T-helper 2 cell (primary cell): ENCODE data around the gene POLN.
"Not testable (repeated sequence)": the region's sequence is repeated elsewhere in the genome, so short reads cannot be mapped to it uniquely, and the experiment has no call there.

ENCODE experiments used
- DNase-seq, 5 experiments: peaks; one replicate each; pipeline versions ENCODE4 v3.0.0 to v3.0.0-alpha.2; 2012 to 2022

The POLN gene

DNA sequence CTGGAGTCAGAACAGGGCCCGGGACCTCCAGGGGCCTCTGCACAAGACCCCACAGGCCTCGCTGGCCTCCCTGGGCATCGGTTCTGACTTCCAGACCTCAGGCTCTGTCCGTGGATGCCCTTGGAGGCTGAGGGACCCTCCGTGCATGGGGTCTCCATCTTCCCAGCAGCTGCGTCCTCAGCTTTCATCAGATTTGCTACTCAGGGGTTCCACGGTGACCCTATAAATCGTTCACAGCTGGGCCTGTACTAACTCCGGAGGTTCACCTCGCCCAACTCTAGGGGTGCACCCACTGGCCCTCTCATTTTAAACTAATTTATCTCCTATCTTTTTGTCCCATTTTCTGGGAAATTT, 33.1 kb upstream of the POLN start:
- not testable (repeated sequence) for DNase-seq

DNA sequence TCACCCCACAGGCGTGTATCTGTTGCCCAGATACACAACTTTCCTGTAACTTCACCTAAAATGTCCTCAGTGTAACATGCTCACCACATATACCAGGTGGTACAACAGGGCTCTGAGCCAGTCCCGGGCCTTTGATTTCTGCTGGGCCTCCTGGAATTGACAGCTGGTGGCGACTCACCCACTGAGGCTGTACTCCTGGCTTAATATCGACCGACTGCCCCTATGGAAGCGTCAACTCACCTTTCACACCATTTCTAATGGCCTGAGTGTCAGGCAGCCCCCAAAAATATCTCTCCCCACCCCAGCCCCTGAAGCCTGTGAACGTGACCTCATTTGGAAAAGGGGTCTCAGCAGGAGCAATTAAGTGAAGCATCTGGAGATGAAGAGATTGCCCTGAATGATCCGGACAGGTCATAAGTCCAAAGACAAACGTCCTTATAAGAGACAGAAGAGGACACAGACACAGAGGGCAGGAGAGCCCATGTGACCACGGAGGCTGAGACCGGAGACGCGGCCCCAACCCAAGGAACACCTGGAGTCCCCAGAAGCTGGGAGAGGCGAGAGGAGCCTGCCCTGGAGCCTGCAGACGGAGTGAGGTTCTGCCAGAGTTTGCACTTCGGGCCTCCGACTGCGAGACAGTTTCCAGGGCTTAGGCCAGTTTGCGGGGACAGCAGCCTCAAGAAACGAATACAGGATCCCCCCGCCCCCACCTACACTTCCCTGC, 32.6 kb upstream of the POLN start:
- no peak for DNase-seq

DNA sequence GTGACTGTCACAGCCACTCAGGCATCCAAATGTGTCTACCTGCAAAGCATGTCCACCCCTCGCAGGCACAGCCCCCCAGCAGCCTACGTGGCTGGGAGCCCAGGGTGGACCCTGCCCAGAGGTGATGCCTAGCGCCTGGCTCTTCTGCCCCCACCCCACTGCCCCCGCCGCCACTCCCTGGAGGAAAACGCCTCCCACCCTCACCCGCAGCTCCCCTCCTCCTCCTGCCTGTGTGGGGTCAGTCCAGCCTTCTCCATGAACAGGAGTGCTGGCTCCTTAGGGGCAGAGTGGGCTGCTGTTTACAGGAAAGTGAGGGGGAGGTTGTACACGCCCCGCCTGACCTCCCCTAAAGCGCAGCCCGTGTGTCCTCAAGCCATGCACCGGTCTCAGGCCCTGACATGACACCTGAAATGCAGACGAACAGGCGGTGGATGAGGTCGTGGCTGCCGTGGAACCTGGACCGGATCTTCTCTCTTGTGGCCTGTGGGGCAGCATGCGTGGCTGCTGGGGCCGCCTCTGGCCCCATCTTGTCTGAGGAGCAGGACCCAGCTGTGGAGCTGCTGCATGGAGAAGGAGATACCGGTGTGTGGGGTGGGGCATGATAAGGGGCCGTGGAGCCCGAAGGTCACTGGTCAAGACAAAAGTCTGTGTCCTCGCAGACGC, 31.9 kb upstream of the POLN start:
- no peak for DNase-seq

DNA sequence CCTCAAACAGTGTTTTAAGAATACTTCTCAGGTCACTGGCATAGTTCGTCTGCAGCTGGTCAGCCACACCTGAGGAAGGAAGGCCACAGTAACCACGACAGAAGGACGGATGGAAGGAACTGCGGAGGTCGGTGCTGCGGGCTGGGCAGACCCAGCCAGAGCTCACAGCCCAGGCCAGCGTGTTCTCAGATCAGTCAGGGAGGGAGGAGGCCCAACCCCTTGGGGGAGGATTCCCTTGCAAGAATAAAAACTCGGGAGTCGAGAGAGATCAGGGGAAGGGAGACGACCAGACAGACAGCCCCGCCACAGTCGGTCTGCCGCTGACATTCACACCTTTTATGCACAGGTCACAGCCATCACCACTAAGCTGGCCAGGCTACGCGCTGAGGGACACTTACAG, 31.3 kb upstream of the POLN start:
- DNase-seq: no peak

DNA sequence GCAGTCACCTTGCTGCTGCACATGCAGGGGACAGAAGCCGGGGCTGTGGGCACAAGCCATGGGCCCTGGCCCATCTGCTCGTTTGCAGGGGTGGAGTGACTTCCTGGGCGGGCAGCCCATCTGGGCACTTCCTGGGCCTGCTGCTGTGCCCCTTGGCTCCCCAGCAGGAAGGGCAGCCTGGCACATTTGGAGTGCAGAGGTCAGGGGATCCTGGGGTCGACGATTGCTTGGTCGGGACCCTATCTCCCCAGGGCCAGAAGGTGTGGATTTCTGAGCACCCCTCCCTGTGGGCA, 30.9 kb upstream of the POLN start:
- no peak for DNase-seq

DNA sequence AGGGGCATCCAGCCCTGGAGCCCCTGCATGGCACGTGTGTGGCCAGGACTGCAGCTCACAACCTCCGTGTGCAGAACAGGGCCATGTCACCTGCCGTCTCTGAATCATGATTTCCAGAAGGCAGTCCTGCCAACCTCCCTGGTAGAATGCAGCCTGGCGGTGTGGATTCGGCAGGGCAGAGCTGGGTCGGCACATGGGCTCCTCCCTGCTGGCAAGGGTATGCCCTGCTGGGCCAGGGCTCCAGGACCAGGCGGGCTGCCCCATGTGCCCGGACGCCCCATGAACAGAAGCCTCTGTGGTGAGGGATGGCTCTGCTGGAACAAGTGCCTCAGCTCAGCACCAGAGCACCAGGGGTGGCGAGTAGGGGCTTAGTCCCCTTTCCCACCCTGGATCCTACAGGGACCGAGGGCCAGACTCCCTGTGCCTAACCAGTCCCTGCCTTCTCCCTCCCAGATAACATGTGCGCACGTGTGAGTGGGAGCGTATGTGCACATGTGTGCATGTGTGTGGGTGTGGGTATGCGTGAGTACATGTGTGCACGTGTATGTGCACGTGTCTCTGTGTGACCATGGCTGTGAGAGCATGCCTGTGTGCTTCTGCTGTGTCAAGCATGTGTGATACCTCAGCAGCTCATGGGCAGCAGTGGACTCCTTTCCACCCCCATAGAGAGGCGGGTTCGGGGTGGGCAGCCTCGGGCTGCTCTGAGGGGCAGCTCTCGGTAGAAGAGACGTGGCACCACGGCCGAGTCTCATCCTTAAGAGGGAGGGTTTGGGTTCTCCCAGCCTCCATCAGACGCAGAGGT, 30.3 kb upstream of the POLN start:
- no peak for DNase-seq

DNA sequence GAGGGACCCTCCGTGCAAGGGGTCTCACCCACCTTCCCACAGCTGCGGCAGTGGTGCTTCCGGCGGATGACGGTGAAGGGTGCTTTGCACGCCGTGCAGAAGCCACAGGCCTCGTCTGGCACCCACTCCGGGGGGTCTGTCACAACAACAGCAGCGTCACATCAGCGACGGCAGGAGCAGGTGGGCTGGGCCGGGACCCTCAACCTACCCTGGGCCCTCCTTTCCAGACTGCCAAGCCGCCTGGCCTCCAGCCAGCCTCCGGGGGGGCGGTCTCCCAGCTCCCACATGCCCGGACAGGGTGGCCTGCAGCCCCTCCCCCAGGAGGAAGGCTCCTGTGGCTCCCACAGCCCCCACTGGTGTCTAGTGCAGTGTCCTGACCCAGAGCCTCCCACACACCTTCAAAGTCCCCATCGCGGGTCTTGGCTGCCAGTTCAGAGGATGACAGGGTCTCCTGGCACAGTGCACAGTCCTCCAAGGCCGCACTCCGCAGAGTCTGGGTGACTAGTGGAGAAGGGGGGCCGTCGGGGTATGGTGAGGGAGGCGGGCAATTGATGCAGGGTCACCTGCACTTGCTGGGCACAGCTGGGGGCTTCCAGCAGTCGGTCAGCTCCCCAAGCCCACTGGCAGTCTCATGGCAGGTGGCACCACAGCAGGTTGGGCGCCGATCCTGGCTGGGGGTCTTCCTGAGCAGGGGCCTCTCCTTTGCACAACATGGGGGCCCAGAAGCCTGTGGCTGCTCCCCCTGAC, 29.5 kb upstream of the POLN start:
- DNase-seq: no peak

DNA sequence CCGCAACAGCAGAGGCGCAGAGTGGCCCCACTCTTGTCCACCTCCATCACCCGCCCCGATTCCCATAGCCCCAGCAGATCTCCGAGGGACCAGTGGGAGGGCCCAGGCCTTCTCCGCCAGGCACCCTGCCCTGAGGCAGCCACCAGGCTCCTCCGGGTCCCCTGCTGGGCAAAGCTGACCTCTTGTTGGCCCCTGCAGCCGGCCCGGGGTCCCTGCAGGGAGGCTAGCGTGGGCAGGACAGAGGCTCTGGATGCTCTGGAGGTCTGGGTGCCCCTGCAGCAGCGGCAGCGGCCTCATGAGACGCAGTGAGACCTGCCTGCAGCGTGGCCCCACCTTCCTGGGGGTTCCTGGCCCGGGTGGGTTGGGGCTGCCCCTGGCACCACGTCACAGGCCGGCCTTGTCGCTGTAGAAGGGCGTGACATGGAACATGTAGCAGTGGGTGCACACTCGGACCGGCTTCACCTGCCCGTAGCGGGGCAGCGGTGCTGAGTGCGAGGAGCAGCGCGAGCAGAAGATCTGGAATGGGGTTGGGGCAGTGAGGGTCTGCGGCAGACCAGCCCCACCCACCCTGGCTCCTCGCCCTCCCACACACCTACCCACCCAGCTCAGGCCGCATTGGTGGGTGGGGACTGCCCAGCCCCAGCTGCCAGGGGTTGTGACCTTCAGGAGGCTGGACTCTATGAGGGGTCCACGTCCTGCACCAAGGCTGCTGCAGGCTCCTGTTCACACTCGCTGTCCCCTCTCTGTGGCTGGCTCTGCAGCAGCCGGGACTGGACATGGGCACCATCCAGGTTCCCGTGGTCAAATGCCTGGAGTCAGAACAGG, 28.6 kb upstream of the POLN start:
- DNase-seq: no peak

DNA sequence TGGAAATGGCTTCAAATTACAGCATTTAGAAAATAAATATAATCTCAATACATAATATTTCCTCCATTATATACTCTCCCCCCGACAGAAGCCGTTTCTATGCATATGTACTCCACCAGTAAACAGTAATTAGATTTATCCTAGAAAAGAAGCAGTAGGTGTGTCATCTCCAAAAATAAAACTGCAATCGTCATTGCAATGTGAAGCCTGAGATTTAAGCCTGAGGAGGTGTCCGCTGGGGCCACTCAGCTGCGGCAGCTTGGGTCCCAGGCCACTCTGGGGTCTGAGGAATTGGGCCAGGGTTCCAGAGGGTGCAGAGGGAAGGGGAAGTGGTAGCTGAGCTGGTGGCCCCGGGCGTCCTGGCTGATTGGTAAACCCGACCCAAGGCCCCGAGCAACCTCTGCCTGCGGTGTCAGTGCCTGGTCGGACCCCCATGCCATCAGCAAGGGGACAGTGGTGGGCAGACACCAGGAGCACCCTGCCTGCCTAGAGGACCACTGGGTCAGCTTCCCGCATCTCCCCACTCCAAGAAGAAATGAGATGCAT, 27.8 kb upstream of the POLN start:
- DNase-seq: no peak

DNA sequence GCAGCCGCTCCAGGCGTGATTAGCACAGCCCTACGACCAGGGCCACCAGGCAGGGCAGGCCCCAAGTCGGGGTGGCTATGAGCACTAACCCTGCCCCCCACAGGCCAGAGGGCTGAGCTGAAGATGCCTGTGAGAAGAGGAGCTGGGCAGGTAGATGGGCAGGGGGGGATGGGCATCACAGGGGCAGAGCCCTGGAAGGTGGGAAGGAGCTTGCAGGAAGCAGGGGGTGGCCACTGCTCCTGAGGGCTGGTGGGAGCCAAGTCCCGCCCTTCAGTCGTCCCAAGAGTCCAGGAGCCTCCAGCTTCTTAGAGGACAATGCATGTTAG, 27.2 kb upstream of the POLN start:
- no peak for DNase-seq

DNA sequence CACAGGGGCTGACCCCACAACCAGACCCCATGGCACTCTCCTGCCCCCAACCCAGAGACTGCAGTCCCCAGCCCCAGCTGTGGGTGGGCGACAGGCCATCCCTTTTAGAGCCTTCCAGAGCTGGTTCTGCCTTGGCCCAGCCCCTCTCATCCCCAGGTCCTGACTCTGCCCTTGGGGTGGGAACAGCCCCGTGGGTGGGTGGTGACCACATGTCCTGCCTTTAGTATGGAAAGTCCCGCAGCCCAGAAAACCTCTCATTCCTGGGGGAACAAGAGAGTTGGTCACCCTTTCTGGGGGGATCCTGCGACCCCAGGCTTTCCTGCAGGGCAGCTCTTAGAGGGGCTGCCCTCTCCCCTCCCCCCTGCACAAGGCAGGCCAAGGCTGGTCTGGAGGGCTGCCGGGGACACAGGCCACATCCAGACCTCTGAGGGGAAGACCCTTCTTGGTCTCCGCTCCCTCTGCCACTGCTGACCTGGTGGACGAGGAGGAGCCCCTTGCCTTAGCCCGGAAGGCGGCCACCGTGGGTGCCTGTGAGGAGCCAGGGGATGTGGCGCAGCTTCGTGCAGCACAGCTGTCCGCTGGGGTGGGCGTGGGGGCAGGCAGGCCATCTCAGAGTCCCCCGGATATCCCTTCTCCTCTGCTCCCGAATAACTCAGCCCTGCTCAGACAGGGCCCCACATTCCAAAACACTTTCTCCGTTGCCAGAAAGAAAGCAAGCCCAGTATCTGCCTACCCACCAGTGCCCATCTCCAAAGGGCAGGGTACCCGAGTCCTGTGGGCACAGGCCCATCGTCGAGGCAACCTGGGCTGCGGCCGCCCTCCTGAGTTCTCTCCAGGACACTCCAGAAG, 26.7 kb upstream of the POLN start:
- DNase-seq: no peak

DNA sequence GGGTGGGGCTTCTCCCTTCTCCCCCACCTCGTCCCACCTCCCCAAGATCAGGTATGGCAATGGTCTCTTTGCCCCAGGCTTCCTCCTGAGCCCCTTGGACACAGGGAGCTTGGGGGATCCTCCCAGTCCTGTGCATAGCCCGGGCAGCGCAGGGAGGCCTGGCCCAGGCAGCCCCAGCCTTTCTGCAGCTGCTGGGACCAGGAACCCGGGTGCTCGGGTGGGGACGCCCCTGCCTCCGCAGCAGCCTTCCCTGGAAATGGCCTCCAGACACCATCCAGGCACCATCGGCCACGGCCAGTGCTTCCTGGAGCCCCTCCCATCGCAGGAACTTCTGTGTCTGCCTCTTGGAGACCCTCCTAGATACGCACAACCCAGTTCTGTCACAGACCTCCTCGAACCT, 25.9 kb upstream of the POLN start:
- no peak for DNase-seq

DNA sequence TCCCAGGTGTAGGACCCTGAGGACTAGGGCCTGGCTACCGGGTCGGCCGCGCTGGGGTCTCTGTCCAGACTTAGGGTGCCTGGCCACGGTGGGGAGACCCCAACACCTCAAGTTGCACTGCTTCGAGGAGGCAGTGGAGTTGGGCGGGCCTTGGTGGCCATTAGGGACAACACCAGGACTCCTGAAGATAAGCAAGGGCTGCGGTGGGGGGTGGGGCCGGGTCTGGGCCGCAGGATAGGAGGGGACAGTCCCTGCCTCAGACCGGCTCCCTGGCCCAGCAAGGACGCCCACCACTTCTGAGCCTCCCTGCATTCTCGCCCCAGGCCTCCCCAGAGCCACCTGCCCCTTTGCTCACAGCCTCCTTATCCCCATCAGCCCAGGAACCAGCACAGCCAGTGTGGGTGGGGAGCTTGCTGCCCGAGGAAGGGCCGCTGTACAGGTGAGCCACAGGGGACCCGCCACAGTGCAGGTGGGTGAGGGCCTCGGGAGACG, 25.4 kb upstream of the POLN start:
- no peak for DNase-seq

DNA sequence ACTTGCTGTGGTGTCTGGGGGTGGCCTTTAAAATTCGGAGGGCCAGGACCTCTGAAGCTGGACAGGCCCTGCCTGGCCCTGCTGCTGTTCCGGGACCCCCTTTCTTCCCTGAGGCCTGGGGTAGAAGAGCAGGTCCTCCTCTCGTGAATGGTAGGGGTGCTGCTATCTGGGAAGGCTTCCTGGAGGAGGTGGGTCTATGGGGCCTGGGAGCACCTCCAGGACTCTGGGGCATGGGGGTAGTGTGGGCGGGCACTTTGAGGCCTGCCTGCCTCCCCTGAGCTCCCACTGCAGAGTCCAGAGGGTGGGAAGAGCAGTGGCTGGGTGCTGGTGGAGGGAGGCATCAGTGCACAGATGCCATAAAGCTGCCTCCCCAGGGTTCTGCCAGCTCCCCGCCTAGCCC, 24.9 kb upstream of the POLN start:
- DNase-seq: no peak

DNA sequence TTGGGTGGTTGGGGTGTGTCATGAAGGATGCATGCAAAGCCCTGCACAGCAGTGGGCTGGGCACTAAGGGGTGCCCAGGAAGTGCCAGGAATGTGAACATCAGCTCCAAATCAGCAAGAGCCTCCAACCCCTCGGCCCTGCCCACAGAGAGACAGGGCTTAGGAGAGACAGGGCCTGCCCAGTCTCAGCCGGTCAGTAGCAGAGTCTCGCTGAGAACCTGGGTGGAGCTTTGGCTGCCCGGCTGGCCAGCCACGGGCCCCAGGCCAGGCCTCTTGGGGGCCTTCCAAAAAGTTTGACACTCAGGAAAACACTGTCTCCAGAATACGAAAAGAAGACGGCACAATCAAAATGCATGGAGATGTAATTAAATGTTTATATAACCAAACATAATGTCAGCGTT, 24.3 kb upstream of the POLN start:
- no peak for DNase-seq

DNA sequence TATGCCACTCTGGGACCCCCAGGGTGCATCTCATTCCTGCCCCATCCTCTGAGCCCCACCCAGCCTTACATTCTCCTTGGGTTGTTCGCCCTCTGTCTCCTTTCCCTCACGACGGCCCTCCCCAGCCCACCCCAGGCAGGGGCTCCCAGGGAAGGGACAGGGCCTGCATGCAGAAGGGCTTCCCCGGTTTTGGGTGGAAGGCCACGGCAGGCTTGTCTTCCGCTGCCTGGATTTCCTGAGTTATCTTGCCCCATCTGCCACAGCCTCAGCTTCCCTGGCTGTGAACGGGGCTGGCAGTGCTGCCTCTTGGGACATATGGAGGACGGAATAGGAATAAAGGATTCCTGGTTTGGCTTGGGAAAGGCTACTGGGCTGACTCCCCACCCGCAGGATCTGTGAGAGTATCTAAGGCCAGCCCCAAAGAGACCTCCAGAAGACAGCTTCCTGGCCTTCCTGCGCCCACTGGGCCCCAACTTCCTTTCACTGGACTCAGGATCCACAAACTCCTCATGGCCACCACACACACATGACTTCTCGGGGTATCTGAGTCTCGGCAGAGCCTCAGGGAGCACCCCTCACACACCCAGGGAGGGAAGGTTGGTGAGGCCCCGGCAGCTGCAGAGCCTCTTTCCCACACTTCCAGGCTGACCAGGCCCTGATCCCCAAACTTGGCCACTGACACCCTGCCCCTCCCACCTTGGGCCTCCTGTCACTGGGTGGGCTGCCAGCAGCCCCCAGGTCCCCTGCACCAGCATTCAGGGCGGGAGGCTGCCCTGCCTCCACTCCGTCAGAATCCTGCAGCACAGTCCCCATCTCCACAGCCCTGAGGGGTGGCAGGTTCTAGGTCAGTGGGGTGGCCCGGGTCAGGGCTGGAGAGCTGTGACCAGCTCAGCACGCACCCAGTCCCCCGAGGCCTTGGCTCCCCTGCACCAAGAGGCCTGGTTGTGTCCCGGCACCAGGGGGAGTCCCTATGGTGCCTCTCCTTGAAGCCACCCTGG, 23.5 kb upstream of the POLN start:
- no peak for DNase-seq

DNA sequence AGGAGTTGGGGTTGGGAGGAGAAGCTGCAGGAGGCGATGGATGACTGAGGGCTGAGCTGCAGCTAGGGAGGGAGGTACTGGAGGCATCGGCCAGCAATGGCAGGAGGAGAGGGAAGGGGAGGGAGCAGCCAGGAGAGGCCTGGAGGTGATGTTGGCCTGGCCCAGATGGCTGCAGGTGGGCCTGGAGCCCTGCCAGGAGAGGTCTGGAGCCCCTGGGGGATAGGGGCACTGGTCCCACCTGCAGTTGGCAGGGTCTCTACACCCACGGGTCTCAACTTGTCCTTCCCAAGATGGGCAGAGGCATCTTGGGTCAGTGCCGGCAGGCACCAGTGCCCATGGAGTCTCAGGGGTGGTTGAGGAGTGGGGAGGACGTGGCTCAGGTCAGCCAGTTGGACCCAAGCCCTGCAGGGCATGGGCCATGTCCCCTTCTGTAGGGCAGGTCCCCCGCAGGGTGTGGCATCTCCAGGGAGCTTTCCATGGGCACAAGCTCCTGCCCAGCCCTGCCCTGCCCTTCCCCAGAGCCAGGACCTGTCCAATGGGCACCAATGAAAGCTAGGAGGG, 22.6 kb upstream of the POLN start:
- DNase-seq: no peak

DNA sequence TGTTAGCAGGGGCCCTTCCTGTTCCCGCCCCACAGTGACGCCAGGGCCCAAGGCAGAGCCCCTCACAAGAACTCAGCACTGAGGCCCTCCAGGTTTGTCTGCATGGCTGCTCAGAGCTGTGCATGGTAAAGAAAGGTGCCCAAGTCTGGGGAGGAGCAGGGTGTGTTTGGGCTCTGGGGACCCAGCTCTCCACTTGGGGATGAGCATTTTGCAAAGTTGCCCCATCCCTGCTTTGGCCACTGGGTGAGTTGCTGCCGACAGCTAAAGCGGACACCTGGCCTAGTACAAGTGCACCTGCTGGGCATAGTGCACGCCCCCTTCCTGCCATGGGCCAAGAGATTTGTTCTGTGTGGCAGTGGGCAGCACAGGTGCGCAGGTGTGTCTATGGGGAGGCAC, 22.0 kb upstream of the POLN start:
- no peak for DNase-seq

DNA sequence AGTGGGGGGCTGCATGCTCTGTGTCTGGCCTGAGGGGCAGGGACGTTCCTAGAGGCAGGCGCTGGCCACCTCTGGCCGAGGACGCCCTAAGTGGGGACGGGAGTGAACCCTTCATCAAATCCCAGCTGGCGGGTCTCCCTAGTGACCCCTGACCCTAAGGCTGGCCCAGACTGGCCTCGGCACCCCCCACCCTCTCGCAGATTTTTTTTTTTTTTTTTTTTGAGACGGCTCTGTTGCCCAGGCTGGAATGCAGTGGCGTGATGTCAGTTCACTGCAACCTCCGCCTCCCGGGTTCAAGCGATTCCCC, 21.0 kb upstream of the POLN start:
- no peak for DNase-seq
